AG04450 (cell line): ENCODE data around the gene SPATS2L. TPM values are rescaled to one million over a fixed set of nuclear protein-coding genes. Genes with fewer than 3 reads are reported as not detected.
"Not testable (repeated sequence)": the region's sequence is repeated elsewhere in the genome, so short reads cannot be mapped to it uniquely, and the experiment has no call there.

Experiments used
- CTCF ChIA-PET: fragments of 300-600, 350-600 bp; formaldehyde crosslinking; extraction: SDS; loops from one replicate; lab custom pipeline; 2022; ENCODE audit warnings: antibody characterized with exemption, inconsistent platforms; lab: Charles Lee
- POLR2A ChIA-PET: fragments of 350-600 bp; formaldehyde crosslinking; extraction: SDS; loops from one replicate; lab custom pipeline; 2021; ENCODE audit warnings: antibody characterized with exemption, inconsistent platforms; lab: Yijun Ruan, JAX
- DNase-seq: peaks from one replicate; pipeline ENCODE4 v3.0.0-alpha.2; 2011; ENCODE audit warnings: low read depth, low spot score
- H3K27ac ChIP-seq: one replicate; pipeline ENCODE4 v1.5.1; 2012; ENCODE audit warnings: low read depth, low read length, control low read depth
- H3K27me3 ChIP-seq: one replicate; pipeline ENCODE4 v1.6.0; 2012; ENCODE audit warnings: low read length; ENCODE audit not compliant: control insufficient read depth, insufficient read depth
- H3K4me3 ChIP-seq: 2 replicates; pipeline ENCODE4 v1.5.1; 2011; ENCODE audit warnings: mild to moderate bottlenecking, low read depth, low read length, control low read depth
- H3K9me3 ChIP-seq: 2 replicates; pipeline ENCODE4 v1.5.1; 2012; ENCODE audit warnings: low read length; ENCODE audit not compliant: control insufficient read depth, insufficient read depth
- CTCF ChIP-seq: IDR thresholded peaks from 2 replicates; pipeline ENCODE4 v1.5.1; 2011; ENCODE audit warnings: low read depth, low read length, control low read depth, inconsistent platforms
- polyA plus RNA-seq: library from polyadenylated mRNA; depleted of rRNA; stranded (reverse); fragments of >200 nt; gene quantifications from 2 replicates; pipeline ENCODE4 v1.2.3, GENCODE V29; 2011

Gene SPATS2L
- polyA plus RNA-seq, 1 experiment, result 361 TPM

GRCh38 chr2:200341376-200341775, 34.9 kb downstream of the SPATS2L start:
- Histone ChIP-seq H3K9me3 (no peaks in the 10 kb centered on the region), H3K27ac (no peak overlapping the region), H3K27me3 (no peaks in the 10 kb centered on the region), H3K4me3 (no peak overlapping the region)
- ChIA-PET CTCF (no interaction called here), POLR2A (no interaction called here)
- no peak for DNase-seq
- no peak for TF ChIP-seq CTCF

GRCh38 chr2:200342235-200342634, 35.7 kb downstream of the SPATS2L start:
- POLR2A ChIA-PET, result no interaction called here
- TF ChIP-seq CTCF, result no peak

GRCh38 chr2:200342654-200343053, 36.2 kb downstream of the SPATS2L start:
- DNase-seq, result no peak
- ChIA-PET CTCF (interaction anchor here (0.7 kb wide), 1 partner anchor 23 kb away, joined by 3 read pairs; no protein-coding TSS in a partner anchor), POLR2A (no interaction called here)
- Histone ChIP-seq H3K4me3 (no peak overlapping the region), H3K27ac (no peak overlapping the region), H3K9me3 (no peaks in the 10 kb centered on the region), H3K27me3 (no peaks in the 10 kb centered on the region)
- no peak for TF ChIP-seq CTCF

More at GRCh38 chr2:200342235-200342634, 35.7 kb downstream of the SPATS2L start:
- no peak overlapping the region for H3K27ac ChIP-seq
- no peak overlapping the region for H3K4me3 ChIP-seq
- no peaks in the 10 kb centered on the region for H3K9me3 ChIP-seq
- no peak for DNase-seq
- H3K27me3 ChIP-seq, result no peaks in the 10 kb centered on the region
- CTCF ChIA-PET, result no interaction called here

- POLR2A ChIA-PET, H3K27me3 ChIP-seq, DNase-seq, CTCF ChIA-PET, H3K27ac ChIP-seq, H3K4me3 ChIP-seq, H3K9me3 ChIP-seq: not testable (repeated sequence)
Observed at GRCh38 chr2:200344202-200344601, 37.7 kb downstream of the SPATS2L start.

- POLR2A ChIA-PET, result no interaction called here
- H3K9me3 ChIP-seq, result no peaks in the 10 kb centered on the region
- CTCF ChIA-PET, result interaction anchor here (0.6 to 3.0 kb wide), 5 partner anchors 34 to 366 kb away, joined by 3 to 8 read pairs (median 4); no protein-coding TSS in a partner anchor
- no peak for DNase-seq
- TF ChIP-seq CTCF, result no peak
- no peak overlapping the region for H3K27ac ChIP-seq
- no peak overlapping the region for H3K4me3 ChIP-seq
- no peaks in the 10 kb centered on the region for H3K27me3 ChIP-seq
Observed at GRCh38 chr2:200345975-200346374, 39.5 kb downstream of the SPATS2L start.
